Effector CD4-positive, alpha-beta T cell (primary cell): ENCODE data around the gene CBX4.
A peak's percentile ranks its signal among the peaks of the same experiment; 100 is the strongest.

Source experiments
- DNase-seq: peaks from one replicate; pipeline ENCODE4 v3.0.0-alpha.2; 2020
- total RNA-seq: gene quantifications from one replicate; lab custom pipeline; 2026; lab: John Stamatoyannopoulos, UW

The CBX4 gene
- total RNA-seq = 146 reads per million, percentile 89 among the genes with 10 or more reads in this experiment

DNA sequence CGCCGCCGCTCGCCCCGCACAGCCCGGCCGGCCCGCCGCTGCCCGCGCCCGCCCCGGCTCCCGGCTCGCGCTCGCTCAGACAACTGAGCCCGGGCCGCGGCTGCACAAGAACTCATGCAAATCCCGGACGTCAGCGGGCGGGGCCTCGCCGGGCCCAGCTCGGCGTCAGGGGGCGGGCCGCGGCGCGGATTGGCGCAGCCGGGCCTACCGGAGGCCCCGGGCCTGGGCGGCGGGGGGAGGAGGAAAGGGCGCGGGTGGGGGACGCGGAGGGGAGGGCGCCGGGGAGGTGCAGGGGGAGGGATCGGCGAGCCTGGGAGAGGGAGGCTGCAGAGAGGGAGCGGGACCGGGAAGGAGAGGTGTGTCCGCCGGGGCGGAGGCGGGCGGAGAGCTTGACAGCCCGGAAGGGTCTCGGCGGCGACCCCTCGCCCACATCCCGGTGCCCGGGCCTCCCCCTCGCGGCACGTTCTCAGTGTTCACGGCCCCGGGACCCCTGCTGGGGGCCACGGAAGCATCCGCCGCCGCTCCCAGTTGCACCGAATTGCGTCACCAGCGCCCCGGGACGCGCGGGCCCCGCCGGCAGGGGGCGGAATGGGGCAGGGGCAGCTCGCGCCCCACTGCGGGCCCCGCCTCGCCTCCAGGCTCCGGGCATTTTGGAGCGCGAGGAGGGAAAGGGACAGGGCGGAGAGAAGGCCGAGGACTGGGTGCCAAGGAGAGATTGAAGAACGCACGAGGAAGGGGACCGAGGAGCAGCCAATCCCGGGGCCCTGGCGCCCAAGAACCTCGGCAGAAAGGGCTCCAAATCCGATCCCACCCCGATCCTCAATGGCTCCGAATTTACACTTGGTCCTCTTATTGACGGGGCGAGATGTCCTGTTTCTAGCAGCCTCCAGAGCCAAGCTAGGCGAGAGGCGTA, at the start of gene CBX4:
CBX4 (minus strand) TSS at position 85 of the 913 bp plus-strand sequence. CDS start 189 bp downstream, outside the sequence.
- peak; percentile 87 for DNase-seq

DNA sequence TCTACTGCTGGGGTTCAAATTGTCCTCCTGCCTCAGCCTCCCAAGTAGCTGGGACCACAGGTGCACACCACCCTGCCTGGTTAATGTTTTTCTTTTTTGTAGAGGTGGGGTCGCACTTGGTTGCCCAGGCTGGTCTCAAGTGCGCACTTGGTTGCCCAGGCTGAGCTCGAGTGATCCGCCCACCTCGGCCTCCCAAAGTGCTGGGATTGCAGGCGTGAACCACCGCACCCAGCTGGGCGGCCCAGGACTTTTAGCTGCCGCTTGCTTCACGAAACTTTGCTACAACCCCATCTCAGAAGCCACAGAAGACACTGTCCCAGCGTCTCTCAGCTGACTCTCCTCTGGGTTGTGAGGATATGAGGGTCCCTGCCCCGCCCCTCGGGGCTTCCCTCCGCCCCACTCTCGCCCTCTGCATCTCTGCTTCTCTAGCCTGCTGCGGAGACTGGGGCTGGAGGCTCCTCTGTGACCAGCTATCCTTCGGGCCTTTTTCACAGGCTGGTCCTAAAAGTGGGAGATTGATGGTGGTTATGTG, 48.8 kb upstream of the CBX4 start:
- DNase-seq = no peak

DNA sequence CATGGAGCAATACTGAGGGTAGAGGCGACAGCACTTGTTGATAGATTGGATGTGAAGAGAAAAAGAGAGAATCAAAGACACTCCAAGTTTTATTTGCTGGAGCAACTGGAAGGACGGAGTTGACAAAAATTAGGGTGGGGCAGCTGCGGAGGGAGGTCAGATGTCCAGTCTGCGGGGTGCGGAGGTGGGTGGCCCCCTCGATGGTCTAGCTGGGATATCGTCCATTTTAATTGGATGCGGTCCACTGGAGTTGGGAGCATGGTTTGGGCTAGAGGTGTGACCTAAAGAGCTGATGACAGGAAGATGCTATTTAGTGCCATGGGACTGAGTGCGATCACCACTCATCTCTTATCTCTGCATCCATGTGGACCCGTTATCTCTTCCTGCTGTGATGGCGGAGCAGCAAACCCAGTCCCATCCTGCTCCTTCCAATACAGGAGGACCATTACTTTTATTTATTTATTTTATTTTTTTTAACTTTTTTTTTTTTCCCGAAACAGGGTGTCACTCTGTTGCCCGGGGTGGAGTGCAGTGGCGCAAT, 48.3 kb upstream of the CBX4 start:
- no peak for DNase-seq

DNA sequence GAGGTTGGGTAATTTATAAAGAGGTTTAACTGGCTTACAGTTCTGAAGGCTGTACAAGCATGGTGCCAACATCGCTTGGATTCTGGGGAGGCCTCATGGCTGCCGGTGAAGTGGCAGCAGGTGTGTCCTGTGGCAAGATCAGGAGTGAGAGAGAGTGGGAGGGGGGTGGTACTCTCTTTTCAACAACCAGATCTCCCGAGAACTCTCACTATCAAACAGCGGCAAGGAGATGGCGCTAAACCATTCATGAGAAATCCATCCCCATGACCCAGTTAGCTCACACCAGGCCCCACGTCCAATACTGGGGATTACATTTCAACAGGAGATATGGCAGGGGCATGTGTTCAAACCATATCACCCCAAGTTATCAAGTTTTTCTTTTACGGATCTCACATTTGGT, 44.0 kb upstream of the CBX4 start:
- no peak for DNase-seq

DNA sequence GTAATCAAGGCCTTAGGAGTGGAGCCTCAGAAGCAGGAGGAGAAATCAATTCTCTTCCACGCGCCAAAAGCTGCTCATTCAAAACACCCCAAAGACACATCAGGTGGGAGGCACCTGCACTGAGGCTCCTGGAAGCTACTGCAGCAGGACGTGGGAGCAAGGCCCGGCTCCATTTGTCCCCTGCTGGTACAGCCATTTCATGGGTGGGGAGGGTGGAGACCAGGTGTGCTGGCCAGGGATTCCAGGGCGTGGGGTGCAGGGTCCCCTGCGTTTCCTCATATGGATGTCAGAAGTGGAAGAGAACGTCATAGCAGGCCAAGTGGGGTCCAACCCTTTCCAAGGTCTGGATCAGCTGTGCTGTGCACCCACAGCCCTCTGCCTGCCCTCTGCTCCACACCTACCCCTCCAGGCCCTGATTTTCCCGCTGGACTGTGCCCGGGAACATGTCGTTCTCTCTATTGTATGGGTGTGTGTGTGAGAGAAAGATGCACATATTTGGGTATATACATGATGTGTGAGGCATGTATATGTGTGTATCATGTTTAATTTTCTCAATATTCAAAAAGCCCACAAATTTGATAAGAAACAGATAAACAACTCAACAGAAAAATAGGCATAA, 39.2 kb upstream of the CBX4 start:
- DNase-seq = no peak

DNA sequence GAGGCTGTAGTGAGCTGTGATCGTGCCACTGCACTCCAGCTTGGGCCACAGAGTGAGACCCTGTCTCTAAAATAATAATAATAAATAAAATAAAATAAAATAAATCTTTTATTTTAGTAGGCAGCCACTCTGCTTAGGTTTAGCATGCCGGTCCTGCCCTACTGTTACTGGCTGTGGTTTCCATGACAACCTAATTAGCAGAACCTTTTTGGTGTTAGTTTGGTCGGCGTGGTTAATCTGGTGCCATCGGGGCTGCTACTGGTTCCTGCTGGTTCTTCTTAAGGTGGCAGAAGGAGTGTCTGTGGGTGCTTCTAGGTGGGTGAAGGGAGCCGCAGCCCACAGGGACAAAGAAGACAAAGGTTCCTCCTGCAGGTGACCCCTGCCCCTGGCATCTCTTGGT, 37.8 kb upstream of the CBX4 start:
- no peak for DNase-seq

DNA sequence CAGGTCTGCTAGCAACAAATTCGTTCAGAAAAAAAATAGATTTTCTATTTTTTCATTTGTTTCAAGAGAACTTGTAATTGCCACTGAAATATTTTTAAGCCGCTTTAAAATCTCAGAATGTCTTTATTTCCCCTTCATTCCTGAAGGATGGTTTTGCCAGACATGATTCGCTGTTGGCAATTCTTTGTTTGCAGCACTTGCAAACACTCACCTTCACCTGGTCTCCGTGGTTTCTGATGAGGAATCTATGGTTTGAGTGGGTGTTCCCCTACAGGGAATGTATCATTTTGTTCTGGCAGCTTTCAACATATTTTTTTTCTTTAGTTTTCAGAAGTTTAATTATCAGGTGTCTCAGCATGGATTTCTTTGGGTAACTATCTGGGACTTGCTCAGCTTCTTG, 36.3 kb upstream of the CBX4 start:
- DNase-seq = no peak

DNA sequence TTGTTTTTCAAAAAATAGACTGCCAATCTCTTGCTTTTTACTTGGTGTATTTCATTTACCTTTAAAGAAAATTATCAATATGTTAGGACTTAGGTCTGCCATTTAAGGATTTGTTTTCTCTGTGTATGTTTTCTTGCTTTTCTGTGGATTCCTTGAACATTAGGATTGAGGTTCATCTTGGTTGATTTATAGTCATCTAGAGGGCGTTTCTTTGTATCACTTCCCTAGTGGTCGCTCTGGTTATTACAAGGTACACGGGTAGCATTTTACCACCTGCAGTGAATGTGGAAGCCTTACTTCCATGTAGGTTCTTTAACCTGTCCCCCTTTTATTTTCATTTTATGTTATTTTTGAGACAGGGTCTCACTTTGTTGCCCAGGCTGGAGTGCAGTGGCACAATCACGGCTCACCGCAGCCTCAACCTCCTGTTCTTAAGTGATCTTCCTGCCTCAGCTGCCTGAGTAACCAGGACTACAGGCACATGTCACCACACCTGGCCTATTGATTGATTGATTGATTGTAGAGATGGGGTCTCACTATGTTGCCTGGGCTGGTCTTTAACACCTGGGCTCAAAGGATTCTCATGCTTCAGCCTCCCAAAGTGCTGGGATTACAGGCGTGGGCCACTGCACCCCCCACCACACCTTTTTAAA, 35.2 kb upstream of the CBX4 start:
- DNase-seq = peak; percentile 9

DNA sequence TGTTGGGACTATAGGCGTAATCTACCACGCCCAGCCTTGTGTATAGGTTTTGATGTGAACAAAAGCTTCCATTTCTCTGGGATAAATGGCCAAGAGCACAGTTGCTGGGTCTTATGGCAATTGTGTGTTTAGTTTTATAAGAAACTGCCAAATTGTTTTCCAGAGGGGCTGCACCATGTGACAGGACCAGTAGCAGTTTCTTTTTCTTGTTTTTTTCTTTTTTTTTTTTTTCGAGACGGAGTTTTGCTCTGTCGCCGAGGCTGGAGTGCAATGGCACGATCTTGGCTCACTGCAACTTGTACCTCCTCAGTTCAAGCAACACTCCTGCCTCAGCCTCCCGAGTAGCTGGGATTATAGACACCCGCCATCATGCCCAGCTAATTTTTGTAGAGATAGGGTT, 34.3 kb upstream of the CBX4 start:
- DNase-seq = no peak

DNA sequence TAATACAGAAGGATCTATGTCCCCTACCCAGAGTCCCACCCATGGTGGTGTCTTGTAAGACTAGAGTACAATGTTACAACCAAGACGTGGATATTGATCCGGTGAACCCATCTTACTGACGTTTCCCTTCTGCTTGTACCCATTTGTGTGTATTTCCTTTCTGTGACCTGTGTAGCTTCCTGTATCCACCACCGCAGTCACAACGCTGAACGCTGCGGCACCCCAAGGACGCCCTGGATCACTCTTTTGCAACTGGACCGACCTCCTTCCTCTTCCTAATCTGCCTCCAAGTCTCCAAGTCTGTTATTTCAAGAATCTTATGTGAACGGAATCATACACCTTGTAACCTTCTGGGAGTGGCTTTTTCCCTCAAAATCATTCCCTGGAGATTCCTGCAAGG, 33.5 kb upstream of the CBX4 start:
- no peak for DNase-seq

DNA sequence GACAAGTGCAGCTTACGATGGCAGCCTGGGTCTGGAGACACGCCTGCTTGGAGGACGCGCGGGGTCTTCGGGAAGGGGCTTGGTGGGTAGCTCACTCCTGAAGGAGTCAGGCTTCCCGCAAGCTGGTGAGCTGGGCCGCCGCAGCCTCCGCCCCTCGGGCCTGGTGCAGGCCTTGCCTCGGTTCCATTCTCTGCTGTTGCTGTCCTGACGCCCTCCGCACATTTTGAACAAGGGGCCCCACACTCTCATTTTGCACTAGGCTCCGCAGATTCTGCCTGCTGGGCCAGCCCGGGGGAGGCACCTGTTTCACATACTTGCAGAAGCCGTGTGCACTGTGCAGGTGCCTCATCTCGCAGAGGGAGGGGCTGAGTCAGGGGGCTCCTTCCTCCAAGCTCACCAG, 31.9 kb upstream of the CBX4 start:
- no peak for DNase-seq

DNA sequence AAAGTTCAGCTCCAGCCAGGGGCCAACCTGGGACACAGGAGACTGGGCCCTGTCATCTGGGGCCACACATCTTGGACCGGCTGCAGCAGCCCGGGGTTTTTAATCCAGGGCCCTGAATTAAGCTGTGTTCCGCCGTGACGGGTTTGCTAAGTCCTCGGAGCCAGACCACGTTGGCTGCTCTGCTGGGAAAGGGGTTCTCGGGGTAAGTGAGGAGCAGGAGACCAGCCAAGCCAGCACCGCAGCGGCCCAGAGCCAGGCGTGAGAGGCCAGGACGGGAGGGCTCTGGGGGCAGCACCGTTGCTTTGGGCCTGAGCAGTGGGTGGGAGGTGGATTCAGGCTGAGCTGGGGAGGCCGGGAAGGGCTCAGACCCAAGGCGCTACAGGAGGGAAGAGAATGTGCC, 31.3 kb upstream of the CBX4 start:
- DNase-seq = no peak

DNA sequence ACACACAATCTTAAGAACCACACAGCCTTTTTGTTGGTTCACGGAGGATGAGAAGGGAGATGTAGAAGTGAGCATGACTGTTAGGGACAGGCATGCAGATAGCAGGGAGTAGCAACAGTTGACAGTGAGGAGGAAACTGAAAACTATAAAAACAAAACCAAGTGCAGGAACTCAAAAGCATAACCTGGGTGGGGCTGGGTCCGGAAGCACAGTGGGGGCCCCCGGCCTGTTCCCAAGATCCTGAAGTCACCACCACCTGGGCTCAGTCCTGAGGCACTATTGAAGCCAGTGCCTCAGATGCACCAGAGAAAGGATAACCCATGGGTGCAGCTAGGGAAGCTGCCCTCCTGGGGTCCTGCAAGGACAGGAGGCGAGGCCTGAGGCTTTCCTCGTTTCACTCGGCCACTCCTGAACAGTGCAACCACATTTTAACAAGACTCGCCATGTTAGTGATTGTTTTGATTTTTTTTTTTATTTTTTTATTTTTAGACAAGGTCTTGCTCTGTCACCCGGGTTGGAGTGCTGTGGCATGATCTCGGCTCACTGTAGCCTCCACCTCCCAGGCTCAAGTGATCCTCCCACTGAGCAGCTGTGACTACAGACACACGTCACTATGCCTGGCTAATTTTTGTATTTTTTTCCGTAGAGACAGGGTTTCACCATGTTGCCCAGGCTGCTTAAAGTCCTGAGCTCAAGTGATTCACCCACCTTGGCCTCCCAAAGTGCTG, 27.7 kb upstream of the CBX4 start:
- DNase-seq = no peak

DNA sequence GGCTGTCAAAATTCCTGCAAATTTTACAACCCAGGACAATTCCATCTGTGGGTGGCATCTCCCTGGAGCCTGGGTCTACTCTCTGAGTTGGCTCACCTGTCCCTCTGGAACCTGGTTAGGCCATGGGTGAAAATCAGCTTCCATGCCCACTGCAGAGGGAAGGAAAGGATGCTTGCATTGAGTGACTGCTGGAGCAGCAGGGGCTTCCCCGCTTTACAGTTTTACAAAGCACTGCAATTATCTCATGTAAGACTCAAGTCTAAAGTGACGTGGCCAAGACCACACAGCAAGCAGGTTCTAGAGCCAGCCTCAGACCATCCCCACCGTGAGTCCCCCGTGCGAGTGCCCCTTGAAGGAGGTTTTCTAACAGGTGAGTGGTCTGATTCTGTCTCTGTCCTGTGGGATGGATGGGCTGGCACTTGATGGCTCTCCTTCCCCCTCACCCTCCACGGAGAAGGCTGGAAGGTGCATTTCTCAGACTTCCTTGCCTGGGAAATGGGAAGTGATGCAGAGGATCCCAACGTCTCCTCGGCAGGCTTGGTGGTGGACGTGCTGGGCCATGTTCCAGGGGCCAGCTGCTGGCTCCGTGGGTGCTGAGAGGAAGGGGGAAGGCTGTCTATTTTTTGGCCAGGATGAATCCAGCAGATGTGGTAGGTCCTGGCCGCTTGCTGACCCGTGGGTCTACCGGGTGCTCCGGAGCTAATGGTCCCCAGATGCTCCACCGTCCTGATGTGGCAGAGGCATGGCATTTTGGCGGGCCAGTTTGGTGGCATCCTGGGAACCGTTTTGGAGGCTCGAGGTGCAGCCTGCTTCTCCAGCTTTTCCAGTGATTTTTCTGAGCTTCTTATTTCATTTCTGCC, 26.3 kb upstream of the CBX4 start:
- no peak for DNase-seq

DNA sequence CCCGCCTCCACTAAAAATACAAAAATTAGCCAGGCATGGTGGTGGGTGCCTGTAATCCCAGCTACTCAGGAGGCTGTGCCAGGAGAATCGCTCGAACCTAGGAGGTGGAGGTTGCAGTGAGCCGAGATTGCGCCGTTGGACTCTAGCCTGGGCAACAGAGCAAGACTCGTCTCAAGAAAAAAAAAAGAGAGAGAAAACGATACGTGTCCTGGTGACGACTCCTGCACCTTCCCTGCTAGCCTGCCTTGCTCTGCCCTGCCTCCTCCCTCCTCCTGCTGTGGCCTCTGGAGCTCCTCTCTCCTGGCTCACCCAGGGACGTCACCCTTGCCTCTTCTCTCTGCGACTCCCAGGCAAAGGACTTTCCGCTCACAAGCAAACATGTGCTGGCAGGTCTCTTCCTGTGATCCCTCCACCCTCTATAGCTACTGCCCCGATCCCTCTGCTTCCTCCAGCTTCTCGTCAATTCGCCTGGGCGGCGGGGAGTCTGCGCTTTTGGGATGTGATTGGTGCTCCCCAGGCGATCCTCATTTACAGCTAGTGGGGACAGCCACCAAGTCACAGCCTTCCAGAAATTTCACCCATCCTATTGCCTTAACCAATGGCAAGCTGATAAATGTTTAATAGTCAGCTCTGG, 25.5 kb upstream of the CBX4 start:
- no peak for DNase-seq

DNA sequence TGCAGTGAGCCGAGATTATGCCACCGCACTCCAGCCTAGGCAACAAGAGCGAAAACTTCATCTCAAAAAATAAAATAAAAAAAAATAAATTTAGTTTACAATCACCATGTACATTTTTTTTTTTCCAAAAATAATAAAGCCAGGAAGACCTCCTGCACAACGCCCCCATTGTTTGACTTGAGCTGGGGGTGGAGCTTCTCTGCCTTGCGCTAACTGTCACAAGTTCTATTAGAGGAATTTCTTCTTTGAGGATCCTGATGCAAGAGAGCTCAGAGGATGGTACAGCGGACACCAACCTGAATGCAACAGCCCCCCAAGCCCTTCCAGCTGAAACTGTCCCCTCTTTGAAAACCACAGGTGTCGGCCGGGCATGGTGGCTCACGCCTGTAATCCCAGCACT, 24.9 kb upstream of the CBX4 start:
- DNase-seq = no peak

DNA sequence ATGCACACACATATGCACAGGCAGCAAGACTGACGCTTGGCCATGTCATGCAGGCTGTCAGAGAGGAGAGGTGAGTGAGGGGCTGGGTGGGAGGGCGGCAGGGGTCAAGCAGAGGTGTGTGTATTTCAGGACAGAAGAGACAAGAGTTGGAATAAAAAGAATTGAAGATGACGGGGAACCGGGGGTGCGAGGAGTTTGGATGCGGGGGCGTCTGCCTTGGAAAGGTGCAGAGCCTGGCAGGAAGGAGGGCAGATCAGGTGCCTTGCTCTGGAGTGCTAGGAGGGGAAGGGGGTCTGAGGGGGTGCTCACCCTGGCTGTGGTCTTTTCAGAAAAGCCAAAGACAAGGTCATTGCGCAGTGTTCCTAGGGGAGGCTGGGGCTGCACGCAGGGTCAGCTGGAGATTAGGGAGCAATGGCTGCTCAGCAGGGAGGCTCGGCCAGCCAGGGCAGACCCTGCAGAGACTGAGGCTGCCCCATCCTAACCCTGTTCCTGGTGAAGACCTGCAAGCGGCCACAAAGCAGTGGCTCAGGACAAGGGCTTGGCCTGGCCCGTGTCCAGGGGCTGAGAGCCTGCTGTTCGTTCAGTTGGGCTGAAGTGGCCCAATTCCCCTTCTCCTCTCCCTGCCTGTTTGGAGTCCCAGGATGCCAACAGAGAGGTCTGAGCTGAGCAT, 23.7 kb upstream of the CBX4 start:
- no peak for DNase-seq

DNA sequence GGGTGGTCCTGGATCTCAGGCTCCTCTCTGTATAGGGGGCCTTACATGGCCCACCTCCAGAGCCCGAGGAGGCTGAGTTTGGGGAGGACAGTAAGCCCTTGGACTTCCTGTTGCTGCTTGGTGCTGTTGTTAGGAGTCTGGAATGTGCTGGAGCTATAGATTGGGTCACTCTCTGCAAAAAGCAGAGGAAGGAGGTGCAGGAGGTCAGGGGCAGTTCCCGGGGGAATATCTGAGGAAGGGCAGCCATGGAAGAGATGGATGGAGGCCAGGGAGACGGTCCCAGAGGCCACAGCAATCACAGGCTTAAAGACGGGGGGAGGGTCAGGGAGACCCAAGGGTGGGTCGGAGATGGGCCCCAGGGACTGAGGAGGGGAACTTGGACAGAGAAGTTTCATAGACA, 23.0 kb upstream of the CBX4 start:
- DNase-seq = no peak

DNA sequence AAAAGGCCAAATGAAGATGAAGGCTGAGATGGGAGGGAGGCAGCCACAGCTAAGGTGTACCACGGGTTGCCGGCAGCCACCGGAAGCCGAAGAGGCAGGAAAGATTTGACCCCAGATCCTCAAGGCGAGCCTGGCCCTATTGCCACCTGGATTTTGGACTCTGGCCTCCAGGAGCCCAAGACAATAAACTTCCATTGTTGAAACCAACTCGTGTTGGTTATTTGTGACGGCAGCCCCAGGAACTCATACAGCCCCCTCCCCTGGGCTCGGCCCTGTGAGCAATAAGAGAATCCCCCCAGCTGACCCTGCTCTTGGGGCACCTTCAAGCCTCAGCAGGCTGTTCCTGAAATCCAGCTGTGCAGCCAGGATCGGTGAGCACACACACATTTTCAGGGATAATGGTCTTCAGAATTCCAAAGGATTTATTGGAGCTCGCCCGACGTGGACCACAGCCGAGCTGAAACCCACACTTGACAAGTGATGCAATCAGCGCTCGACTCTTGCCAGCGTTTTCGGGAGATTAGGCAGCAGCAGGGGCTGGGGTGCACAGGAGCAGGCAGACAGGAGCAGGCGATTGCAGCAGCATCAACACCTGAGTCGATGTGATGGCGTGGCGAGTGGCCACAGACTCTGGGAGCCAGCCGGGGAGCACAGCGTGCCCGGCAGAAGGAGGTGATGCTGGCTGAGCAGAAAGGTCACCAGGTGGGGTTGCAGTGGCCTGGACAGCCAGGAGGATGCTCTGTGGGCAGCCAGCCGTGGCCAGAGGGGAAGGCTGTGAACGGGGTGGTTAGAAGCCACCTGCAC, 22.4 kb upstream of the CBX4 start:
- no peak for DNase-seq
